Upper lobe of left lung (tissue), 4 donors: ENCODE measurements around the gene EMX1.

Experiments
- POLR2AphosphoS5 ChIP-seq, 2 donors: sonication (generic); formaldehyde crosslinking; IDR thresholded peaks; one replicate each; pipeline ENCODE4 v1.5.1; 2017; ENCODE audit warnings: antibody characterized with exemption in 2 of 2
- TF ChIP-seq, protein P1 (sequence below), 6 experiments: fragments of 450-650 bp in 4 of 6; fragments of 200-600 bp in 2 of 6; sonication (generic) in 2 of 6; IDR thresholded peaks; one replicate each; pipeline ENCODE4 v1.5.1; 2016 to 2019; ENCODE audit warnings: antibody characterized with exemption in 6 of 6

DNA sequence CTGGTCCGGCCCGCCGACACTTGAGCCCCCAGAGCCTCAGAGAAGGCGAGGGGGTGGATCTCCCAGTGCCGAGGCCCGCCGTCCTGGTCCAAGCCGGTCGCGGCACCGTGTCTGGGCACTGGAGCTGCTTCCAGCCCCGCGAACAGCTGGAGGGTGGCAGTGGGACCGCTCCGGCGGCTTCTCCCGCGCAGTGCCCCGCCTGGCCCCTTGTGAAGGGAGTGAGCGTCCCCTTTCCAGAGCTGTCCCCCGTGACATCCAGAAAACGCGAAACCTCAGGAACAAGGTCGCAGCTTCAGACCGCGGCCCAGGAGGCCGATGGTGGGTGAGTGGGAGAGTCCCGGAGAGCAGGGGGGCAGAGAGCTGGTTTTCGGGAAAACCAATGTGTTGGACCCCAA lies 579 bp upstream of the EMX1 start:
- TF ChIP-seq, protein P1, sequence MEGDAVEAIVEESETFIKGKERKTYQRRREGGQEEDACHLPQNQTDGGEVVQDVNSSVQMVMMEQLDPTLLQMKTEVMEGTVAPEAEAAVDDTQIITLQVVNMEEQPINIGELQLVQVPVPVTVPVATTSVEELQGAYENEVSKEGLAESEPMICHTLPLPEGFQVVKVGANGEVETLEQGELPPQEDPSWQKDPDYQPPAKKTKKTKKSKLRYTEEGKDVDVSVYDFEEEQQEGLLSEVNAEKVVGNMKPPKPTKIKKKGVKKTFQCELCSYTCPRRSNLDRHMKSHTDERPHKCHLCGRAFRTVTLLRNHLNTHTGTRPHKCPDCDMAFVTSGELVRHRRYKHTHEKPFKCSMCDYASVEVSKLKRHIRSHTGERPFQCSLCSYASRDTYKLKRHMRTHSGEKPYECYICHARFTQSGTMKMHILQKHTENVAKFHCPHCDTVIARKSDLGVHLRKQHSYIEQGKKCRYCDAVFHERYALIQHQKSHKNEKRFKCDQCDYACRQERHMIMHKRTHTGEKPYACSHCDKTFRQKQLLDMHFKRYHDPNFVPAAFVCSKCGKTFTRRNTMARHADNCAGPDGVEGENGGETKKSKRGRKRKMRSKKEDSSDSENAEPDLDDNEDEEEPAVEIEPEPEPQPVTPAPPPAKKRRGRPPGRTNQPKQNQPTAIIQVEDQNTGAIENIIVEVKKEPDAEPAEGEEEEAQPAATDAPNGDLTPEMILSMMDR (IDR thresholded peaks at IDR 0.05) = no peak
- no peak for TF ChIP-seq POLR2AphosphoS5 (IDR thresholded peaks at IDR 0.05)
